NCI-H1436 treated with DMSO at 0.1 percent for 48 hours (cell line): ENCODE measurements around the gene ESRRB.

Experiments used
- DNase-seq: peaks from one replicate; lab custom pipeline; 2025; lab: John Stamatoyannopoulos, UW

ESRRB gene

GRCh38 chr14:76375947-76376404, at the start of gene ESRRB:
ESRRB (plus strand) TSS chr14:76376137; CDS start chr14:76376402, 265 bp downstream.
- no peak for DNase-seq

- no peak for DNase-seq
These were observed 48.8 kb upstream of the ESRRB start for GRCh38 chr14:76326918-76327689.

- no peak for DNase-seq
These were observed 47.3 kb upstream of the ESRRB start for GRCh38 chr14:76328457-76329137.

- no peak for DNase-seq
These were observed 46.6 kb upstream of the ESRRB start for GRCh38 chr14:76329154-76329928.

- no peak for DNase-seq
These were observed 46.0 kb upstream of the ESRRB start for GRCh38 chr14:76329951-76330350.

- DNase-seq = no peak
These were observed 45.3 kb upstream of the ESRRB start for GRCh38 chr14:76330411-76331327.

GRCh38 chr14:76331328-76332011, 44.5 kb upstream of the ESRRB start:
- no peak for DNase-seq

- DNase-seq = no peak
These were observed 42.3 kb upstream of the ESRRB start for GRCh38 chr14:76333664-76334063.

GRCh38 chr14:76334316-76334715, 41.6 kb upstream of the ESRRB start:
- DNase-seq = no peak

GRCh38 chr14:76336876-76337275, 39.1 kb upstream of the ESRRB start:
- DNase-seq = no peak

- no peak for DNase-seq
These were observed 38.0 kb upstream of the ESRRB start for GRCh38 chr14:76337635-76338545.

- DNase-seq = no peak
These were observed 36.0 kb upstream of the ESRRB start for GRCh38 chr14:76339728-76340615.

- no peak for DNase-seq
These were observed 32.6 kb upstream of the ESRRB start for GRCh38 chr14:76343386-76343785.

GRCh38 chr14:76346391-76347160, 29.4 kb upstream of the ESRRB start:
- no peak for DNase-seq

- DNase-seq = no peak
These were observed 27.0 kb upstream of the ESRRB start for GRCh38 chr14:76348898-76349297.

- DNase-seq = no peak
These were observed 25.9 kb upstream of the ESRRB start for GRCh38 chr14:76349993-76350392.

GRCh38 chr14:76350671-76351070, 25.3 kb upstream of the ESRRB start:
- no peak for DNase-seq

GRCh38 chr14:76351941-76352340, 24.0 kb upstream of the ESRRB start:
- no peak for DNase-seq
